Prostate gland (tissue), 2 donors: Measurements from ENCODE around the gene UST.

ENCODE experiments used
- CTCF ChIP-seq, 4 experiments: fragments of 200-600 bp in 2 of 4; fragments of 450-650 bp in 2 of 4; sonication (generic) in 2 of 4; IDR thresholded peaks; 1 replicate in 3 of 4; 2 replicates in 1 of 4; pipeline ENCODE4 v1.5.1; 2016 to 2019; ENCODE audit warnings: antibody characterized with exemption in 4 of 4, mild to moderate bottlenecking in 2 of 4, moderate library complexity in 2 of 4
- POLR2A ChIP-seq: fragments of 450-650 bp; IDR thresholded peaks from one replicate; pipeline ENCODE4 v1.6.1; 2016; ENCODE audit warnings: antibody characterized with exemption, mild to moderate bottlenecking

- TF ChIP-seq CTCF (IDR thresholded peaks at IDR 0.05) (no peak), POLR2A (no peak)
Measured at GRCh38 chr6:148890652-148891404, 144.0 kb downstream of the UST start.
